ENCODE measurements around the gene PTPRN2. TPM values are rescaled to one million over a fixed set of nuclear protein-coding genes. Genes with fewer than 3 reads are reported as not detected.

Gene PTPRN2
- total and polyA plus RNA-seq, 7 donors: 3.2 to 7.1 (median 5.5) TPM

DNA sequence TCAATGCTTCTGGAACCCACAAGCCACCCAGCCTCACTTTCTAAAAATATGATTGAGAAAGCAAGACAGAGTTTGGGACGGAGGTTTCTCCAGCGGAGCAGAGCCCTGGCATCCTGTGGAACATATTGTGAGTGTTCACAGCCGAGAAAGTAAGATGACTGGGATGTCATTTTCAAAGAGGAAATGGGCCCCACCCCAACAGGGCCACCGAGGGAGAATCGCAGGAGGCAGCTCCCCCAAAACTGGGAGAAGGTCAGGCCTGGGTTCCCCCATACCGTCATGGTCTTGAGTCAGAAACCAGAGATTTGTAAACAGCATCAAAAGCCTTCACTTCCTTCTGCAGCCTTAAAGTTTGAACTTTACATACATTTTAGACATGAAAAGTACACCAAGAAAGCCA, 560.0 kb downstream of the PTPRN2 start:
- Histone ChIP-seq H3K36me3 (no peaks in the 10 kb centered on the region), H3K27me3 (no peaks in the 10 kb centered on the region), H3K27ac (no peak overlapping the region), H3K4me1 (no peaks in the 10 kb centered on the region), H3K9me3 (no peaks in the 10 kb centered on the region), H3K4me3 (no peak overlapping the region)
- TF ChIP-seq POLR2AphosphoS5 (IDR thresholded peaks at IDR 0.05) (no peak), EP300 (IDR thresholded peaks at IDR 0.05) (no peak), POLR2A (IDR thresholded peaks at IDR 0.05) (no peak)
- TF ChIP-seq, protein P1, sequence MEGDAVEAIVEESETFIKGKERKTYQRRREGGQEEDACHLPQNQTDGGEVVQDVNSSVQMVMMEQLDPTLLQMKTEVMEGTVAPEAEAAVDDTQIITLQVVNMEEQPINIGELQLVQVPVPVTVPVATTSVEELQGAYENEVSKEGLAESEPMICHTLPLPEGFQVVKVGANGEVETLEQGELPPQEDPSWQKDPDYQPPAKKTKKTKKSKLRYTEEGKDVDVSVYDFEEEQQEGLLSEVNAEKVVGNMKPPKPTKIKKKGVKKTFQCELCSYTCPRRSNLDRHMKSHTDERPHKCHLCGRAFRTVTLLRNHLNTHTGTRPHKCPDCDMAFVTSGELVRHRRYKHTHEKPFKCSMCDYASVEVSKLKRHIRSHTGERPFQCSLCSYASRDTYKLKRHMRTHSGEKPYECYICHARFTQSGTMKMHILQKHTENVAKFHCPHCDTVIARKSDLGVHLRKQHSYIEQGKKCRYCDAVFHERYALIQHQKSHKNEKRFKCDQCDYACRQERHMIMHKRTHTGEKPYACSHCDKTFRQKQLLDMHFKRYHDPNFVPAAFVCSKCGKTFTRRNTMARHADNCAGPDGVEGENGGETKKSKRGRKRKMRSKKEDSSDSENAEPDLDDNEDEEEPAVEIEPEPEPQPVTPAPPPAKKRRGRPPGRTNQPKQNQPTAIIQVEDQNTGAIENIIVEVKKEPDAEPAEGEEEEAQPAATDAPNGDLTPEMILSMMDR (IDR thresholded peaks at IDR 0.05): no peak
- intact Hi-C loops (cut with DNase I): no loop called here
- 84 to 87% methylated on average over 6 of the region's 6 CpGs for WGBS, 2 donors
- DNase-seq: peak; percentile 19

DNA sequence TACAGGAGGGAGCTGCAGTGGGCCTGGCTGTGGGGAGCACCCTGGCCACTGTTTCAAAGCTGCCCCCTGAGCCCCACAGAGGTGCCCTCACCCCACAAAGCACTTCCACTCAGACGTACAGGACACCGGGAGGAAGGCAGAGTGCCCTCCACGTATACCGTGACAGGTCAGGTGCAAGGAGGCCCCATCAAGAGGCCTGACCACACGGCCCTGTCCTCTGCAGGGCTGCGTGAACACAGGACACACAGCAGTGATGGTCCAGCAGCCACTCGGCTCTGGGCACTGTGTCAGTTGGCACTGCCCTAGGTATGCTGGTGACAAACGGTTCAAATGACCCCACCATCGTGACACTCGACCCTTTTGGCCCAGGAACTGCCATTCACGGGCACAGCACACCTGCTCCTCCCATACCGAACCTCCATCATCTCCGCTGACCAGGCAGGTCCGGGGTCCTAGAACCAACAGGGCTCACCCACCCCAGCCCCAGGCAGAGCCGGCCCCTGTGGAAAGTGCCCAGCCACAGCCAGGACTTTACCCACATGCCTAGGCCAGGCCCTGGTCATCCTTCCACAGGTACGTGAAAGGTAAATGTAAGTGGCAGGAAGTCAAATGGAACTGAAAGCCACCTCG, 560.9 kb downstream of the PTPRN2 start:
- no peaks in the 10 kb centered on the region for H3K36me3 ChIP-seq
- TF ChIP-seq, protein P1 (IDR thresholded peaks at IDR 0.05): no peak
- TF ChIP-seq POLR2AphosphoS5 (IDR thresholded peaks at IDR 0.05): no peak
- TF ChIP-seq POLR2A (IDR thresholded peaks at IDR 0.05): no peak
- no peak for TF ChIP-seq EP300 (IDR thresholded peaks at IDR 0.05)
- intact Hi-C loops (cut with DNase I): no loop called here

DNA sequence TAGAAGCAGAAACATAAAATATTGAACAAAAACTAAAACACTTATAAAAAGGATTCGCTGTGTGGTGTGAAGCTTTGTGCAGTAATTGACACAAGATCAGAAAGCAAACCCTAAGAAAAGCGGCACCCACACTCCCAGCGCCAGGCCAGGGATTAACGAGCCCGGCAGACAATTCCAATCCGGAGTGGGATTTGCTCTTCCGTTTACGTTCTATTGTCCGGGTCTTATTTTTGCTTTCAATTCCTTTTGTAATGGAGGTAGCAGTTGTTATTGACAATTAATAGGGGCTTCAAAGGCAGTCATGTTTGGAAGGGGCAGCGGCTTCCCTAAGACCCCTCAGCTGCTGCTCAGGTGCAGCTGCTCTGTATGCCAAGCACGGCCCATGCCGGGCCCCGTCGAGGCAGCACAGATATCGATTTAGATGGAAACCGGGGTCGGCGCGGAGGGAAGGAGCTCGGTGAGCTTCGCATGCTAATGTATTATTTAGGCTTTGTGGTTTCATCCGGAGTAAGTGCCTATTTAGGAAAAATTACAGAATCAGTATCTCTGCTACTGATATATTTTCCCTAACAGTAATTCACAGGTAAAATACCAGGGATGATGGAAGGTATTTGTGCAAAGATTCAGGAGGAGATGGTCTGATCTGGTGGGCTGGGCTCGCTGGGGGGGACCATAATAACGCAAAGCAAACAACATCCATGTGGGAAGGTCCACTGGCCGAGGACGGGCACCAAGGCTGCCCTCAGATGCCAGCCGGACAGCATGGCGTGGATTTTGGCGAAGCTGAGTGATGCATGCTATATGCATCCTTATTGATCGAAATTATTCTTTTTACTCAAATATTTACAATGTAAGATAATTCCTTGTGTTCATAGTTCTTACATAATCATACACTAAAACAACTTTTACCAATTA, 561.7 kb downstream of the PTPRN2 start:
- WGBS, 2 donors: 93 to 94% methylated on average over 30 of the region's 30 CpGs
- Histone ChIP-seq H3K4me3 (no peak overlapping the region), H3K27me3 (no peaks in the 10 kb centered on the region), H3K36me3 (no peaks in the 10 kb centered on the region), H3K9me3 (no peaks in the 10 kb centered on the region), H3K27ac (no peak overlapping the region), H3K4me1 (no peaks in the 10 kb centered on the region)
- no peak for TF ChIP-seq POLR2A (IDR thresholded peaks at IDR 0.05)
- TF ChIP-seq EP300 (IDR thresholded peaks at IDR 0.05): no peak
- no peak for TF ChIP-seq POLR2AphosphoS5 (IDR thresholded peaks at IDR 0.05)
- TF ChIP-seq, protein P1 (IDR thresholded peaks at IDR 0.05): no peak
- peak; percentile 55 for DNase-seq
- intact Hi-C loops (cut with DNase I): no loop called here

More for the DNA sequence above, 560.9 kb downstream of the PTPRN2 start:
- 90 to 91% methylated on average over 17 of the region's 17 CpGs for WGBS, 2 donors
- H3K27me3 ChIP-seq: no peaks in the 10 kb centered on the region
- no peak overlapping the region for H3K4me3 ChIP-seq
- DNase-seq: peak; percentile 44
- no peaks in the 10 kb centered on the region for H3K9me3 ChIP-seq
- H3K4me1 ChIP-seq: no peaks in the 10 kb centered on the region
- H3K27ac ChIP-seq: no peak overlapping the region

DNA sequence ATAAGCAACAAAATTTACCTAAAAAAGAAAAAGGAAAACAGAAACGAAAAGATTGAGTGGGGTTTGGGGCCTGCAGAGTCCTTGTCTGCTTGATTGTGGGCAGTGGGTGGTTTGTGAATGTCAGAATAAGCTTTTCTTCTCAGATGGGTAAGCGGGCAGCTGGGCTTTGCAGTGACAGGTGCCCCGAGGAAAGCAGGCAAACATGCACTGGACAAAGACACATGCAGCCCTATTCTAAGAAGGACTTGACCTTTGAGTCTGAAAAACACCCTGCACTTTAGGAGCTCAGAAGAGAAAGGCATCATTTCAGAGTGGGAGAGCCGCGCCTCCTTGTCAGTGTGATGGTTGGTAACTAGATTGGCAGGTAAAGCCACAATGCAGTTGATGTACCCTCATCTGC, 562.7 kb downstream of the PTPRN2 start:
- 75% methylated on average over 5 of the region's 5 CpGs for WGBS, 2 donors

More for the DNA sequence above, 562.7 kb downstream of the PTPRN2 start:
- Histone ChIP-seq H3K4me3 (no peak overlapping the region), H3K27me3 (no peaks in the 10 kb centered on the region), H3K36me3 (no peaks in the 10 kb centered on the region), H3K9me3 (no peaks in the 10 kb centered on the region), H3K27ac (no peak overlapping the region), H3K4me1 (no peaks in the 10 kb centered on the region)
- intact Hi-C loops (cut with DNase I): no loop called here
- DNase-seq: no peak
- TF ChIP-seq EP300 (IDR thresholded peaks at IDR 0.05): no peak
- no peak for TF ChIP-seq POLR2A (IDR thresholded peaks at IDR 0.05)
- TF ChIP-seq, protein P1 (IDR thresholded peaks at IDR 0.05): no peak
- no peak for TF ChIP-seq POLR2AphosphoS5 (IDR thresholded peaks at IDR 0.05)

Measured in sigmoid colon (tissue), 7 donors.